HK-2 (cell line): ENCODE measurements around the gene C3orf62.

Experiments used
- DNase-seq: peaks from one replicate; pipeline ENCODE4 v3.0.0-alpha.2; 2018; ENCODE audit not compliant: unreplicated experiment

C3orf62 gene

GRCh38 chr3:49276475-49277382 is at the start of gene C3orf62:
TSS of gene C3orf62 (minus strand) at chr3:49277232. CDS start at chr3:49276872, 360 bp downstream.
- DNase-seq = no peak

GRCh38 chr3:49324768-49325167 is 47.7 kb upstream of the C3orf62 start:
- no peak for DNase-seq

GRCh38 chr3:49316696-49317457 is 39.8 kb upstream of the C3orf62 start:
- DNase-seq = no peak

- no peak for DNase-seq
These were observed 37.1 kb upstream of the C3orf62 start for GRCh38 chr3:49313896-49314688.

GRCh38 chr3:49311283-49311682 is 34.3 kb upstream of the C3orf62 start:
- DNase-seq = no peak

- DNase-seq = no peak
These were observed 33.6 kb upstream of the C3orf62 start for GRCh38 chr3:49310677-49311076.

GRCh38 chr3:49305608-49306007 is 28.6 kb upstream of the C3orf62 start:
- no peak for DNase-seq

- no peak for DNase-seq
These were observed 25.6 kb upstream of the C3orf62 start for GRCh38 chr3:49302613-49303012.

- DNase-seq = no peak
These were observed 23.6 kb upstream of the C3orf62 start for GRCh38 chr3:49300595-49300994.

- DNase-seq = no peak
These were observed 21.5 kb upstream of the C3orf62 start for GRCh38 chr3:49298511-49298910.

GRCh38 chr3:49296781-49297411 is 19.9 kb upstream of the C3orf62 start:
- DNase-seq = no peak

GRCh38 chr3:49295489-49296058 is 18.5 kb upstream of the C3orf62 start:
- no peak for DNase-seq

GRCh38 chr3:49294343-49294742 is 17.3 kb upstream of the C3orf62 start:
- DNase-seq = no peak

GRCh38 chr3:49283997-49284396 is 7.0 kb upstream of the C3orf62 start:
- no peak for DNase-seq

GRCh38 chr3:49279376-49279775 is 2.3 kb upstream of the C3orf62 start:
- DNase-seq = no peak

GRCh38 chr3:49278548-49278947 is 1.5 kb upstream of the C3orf62 start:
- no peak for DNase-seq

- no peak for DNase-seq
These were observed 347 bp upstream of the C3orf62 start for GRCh38 chr3:49277383-49277775.

GRCh38 chr3:49273825-49274532 is 3.1 kb downstream of the C3orf62 start:
- no peak for DNase-seq

GRCh38 chr3:49271047-49271446 is 6.0 kb downstream of the C3orf62 start:
- no peak for DNase-seq

- DNase-seq = no peak
These were observed 6.9 kb downstream of the C3orf62 start for GRCh38 chr3:49270156-49270500.
